ENCODE measurements around the gene GABBR2. TPM values are rescaled to one million over a fixed set of nuclear protein-coding genes. Genes with fewer than 3 reads are reported as not detected.
A peak's percentile ranks its signal among the peaks of the same experiment; 100 is the strongest.

Gene GABBR2
- polyA plus RNA-seq, 1 of the 3 experiments (the other 2 are of a cell fraction), result not detected

DNA sequence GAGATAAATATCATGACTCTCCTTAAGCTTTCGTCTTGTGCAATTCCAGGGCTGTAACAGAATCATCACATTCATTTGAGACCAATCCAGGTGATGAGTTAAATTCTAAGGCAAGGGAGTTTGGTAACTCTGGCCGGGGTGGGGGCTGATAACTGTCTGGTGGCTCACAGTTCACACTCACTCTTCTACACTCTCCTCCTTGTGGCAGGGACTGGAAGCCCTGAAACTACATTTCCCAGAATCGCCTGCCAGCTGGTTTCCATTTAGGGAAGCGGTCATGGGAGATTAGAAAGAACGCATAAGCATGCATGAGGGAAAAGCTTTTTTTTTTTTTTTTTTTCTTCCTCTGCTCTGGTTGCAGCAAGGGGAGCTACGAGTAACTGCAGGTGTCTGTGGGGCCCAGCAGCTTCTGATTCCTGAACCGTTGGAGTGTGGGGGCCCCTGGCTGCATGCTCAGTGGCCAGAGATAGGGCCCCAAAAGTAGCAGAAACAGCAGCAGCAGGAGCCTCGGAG, 298.5 kb downstream of the GABBR2 start:
- H2AFZ ChIP-seq (ENCODE audit: low read depth), result 0 out of 2 replicates have a peak overlapping the region, but pooled peaks have one; percentile 41
- peak; percentile 68 for DNase-seq
- ChIA-PET POLR2A (no interaction called here), CTCF (interaction anchor here (0.8 to 2.2 kb wide), 6 partner anchors 11 to 369 kb away, joined by 3 to 7 read pairs (median 4); no protein-coding TSS in a partner anchor)
- H4K20me1 ChIP-seq (ENCODE audit: insufficient read depth), result no peaks in the 10 kb centered on the region
- H3K9ac ChIP-seq, result no peak overlapping the region
- H3F3A ChIP-seq (replicated peaks; ENCODE audit: insufficient read depth), result peaks cover 3% of the 10 kb centered on the region
- H3K79me2 ChIP-seq (ENCODE audit: insufficient read depth), result no peaks in the 10 kb centered on the region
- WGBS (ENCODE audit: low lambda C conversion rate), result 43% methylated on average over 8 of the region's 8 CpGs
- H3K27ac ChIP-seq (ENCODE audit: low read depth in 2 of 2, low read length in 1 of 2), result no peak overlapping the region
- H3K9me3 ChIP-seq, result no peaks in the 10 kb centered on the region
- H3K4me2 ChIP-seq, result no peak overlapping the region
- H3K27me3 ChIP-seq (ENCODE audit: insufficient read depth), result no peaks in the 10 kb centered on the region
- H3K9me2 ChIP-seq, result no peaks in the 10 kb centered on the region
- TF ChIP-seq JUND (IDR thresholded peaks at IDR 0.05) (no peak), TCF12 (IDR thresholded peaks at IDR 0.05) (peak; percentile 33; the same call in 1 of the 2 replicates), RAD21 (IDR thresholded peaks at IDR 0.05; ENCODE audit: low read length) (peak; percentile 17; the same call in 1 of the 2 replicates), TAF1 (IDR thresholded peaks at IDR 0.05; ENCODE audit: borderline replicate concordance, low read depth, low read length) (no peak), FOXJ3 (CRISPR knock-in tag; IDR thresholded peaks at IDR 0.05) (no peak), IRF3 (IDR thresholded peaks at IDR 0.05; ENCODE audit: low read depth, low read length) (no peak)
- TF ChIP-seq, protein P1, sequence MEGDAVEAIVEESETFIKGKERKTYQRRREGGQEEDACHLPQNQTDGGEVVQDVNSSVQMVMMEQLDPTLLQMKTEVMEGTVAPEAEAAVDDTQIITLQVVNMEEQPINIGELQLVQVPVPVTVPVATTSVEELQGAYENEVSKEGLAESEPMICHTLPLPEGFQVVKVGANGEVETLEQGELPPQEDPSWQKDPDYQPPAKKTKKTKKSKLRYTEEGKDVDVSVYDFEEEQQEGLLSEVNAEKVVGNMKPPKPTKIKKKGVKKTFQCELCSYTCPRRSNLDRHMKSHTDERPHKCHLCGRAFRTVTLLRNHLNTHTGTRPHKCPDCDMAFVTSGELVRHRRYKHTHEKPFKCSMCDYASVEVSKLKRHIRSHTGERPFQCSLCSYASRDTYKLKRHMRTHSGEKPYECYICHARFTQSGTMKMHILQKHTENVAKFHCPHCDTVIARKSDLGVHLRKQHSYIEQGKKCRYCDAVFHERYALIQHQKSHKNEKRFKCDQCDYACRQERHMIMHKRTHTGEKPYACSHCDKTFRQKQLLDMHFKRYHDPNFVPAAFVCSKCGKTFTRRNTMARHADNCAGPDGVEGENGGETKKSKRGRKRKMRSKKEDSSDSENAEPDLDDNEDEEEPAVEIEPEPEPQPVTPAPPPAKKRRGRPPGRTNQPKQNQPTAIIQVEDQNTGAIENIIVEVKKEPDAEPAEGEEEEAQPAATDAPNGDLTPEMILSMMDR (IDR thresholded peaks at IDR 0.05), result peak; percentile 31; the same call in 1 of the 2 replicates
- H3K4me3 ChIP-seq (ENCODE audit: low read depth in 2 of 2, low read length in 1 of 2), result no peak overlapping the region
- peaks cover 0 to 13% of the 10 kb centered on the region in 2 experiments; a peak in 1 of 4 replicates for H3K4me1 ChIP-seq (ENCODE audit: control insufficient read depth in 1 of 2, insufficient read depth in 2 of 2, low read depth in 1 of 2, low read length in 1 of 2)
- H3K36me3 ChIP-seq (replicated peaks in 1 of 2; ENCODE audit: control insufficient read depth in 1 of 2, insufficient read depth in 2 of 2, low read length in 1 of 2), result no peaks in the 10 kb centered on the region

DNA sequence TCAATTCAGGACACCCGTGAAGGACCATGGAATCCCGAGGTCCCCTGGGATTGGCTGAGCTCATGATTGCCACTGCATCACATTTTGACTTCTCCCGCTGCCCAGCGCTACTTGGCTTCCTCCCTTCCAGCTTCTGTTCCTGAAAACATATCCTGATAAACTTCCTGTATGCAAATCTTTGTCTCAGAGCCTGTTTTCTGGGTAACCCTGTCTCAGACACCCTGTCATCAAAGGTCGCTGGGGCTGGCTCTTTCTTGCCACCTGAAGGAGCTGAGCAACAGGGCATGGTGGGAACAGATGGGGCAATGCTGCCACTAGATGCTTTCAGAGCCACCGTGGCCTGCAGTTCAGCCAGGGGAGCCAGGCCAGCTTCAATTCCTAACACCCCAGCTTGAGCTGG, 299.0 kb downstream of the GABBR2 start:
- H3K36me3 ChIP-seq (replicated peaks in 1 of 2; ENCODE audit: control insufficient read depth in 1 of 2, insufficient read depth in 2 of 2, low read length in 1 of 2), result no peaks in the 10 kb centered on the region
- H3K79me2 ChIP-seq (ENCODE audit: insufficient read depth), result no peaks in the 10 kb centered on the region
- no peaks in the 10 kb centered on the region for H3K9me3 ChIP-seq
- H2AFZ ChIP-seq (ENCODE audit: low read depth), result no peak overlapping the region
- peaks cover 0 to 13% of the 10 kb centered on the region in 2 experiments; a peak in 1 of 4 replicates for H3K4me1 ChIP-seq (ENCODE audit: control insufficient read depth in 1 of 2, insufficient read depth in 2 of 2, low read depth in 1 of 2, low read length in 1 of 2)
- TF ChIP-seq FOSL2 (IDR thresholded peaks at IDR 0.05; ENCODE audit: borderline replicate concordance, low read depth), result no peak
- TF ChIP-seq NRF1 (IDR thresholded peaks at IDR 0.05; ENCODE audit: low read depth, low read length), result no peak
- peaks cover under 1% of the 10 kb centered on the region; the same call in 1 of the 2 replicates for H3K27me3 ChIP-seq (ENCODE audit: insufficient read depth)
- ChIA-PET CTCF (interaction anchor here (0.6 to 2.2 kb wide), 8 partner anchors 11 to 366 kb away, joined by 3 to 7 read pairs (median 4); no protein-coding TSS in a partner anchor), POLR2A (no interaction called here)
- no peak overlapping the region for H3K9ac ChIP-seq
- WGBS (ENCODE audit: low lambda C conversion rate), result 42% methylated on average over 6 of the region's 6 CpGs
- H3K4me2 ChIP-seq, result no peak overlapping the region
- H4K20me1 ChIP-seq (ENCODE audit: insufficient read depth), result no peaks in the 10 kb centered on the region
- DNase-seq, result no peak
- no peaks in the 10 kb centered on the region for H3K9me2 ChIP-seq
- no peak overlapping the region for H3K4me3 ChIP-seq (ENCODE audit: low read depth in 2 of 2, low read length in 1 of 2)
- peaks cover 3% of the 10 kb centered on the region for H3F3A ChIP-seq (replicated peaks; ENCODE audit: insufficient read depth)
- no peak overlapping the region for H3K27ac ChIP-seq (ENCODE audit: low read depth in 2 of 2, low read length in 1 of 2)
